ENCODE data around the gene HIPK2. TPM values are rescaled to one million over a fixed set of nuclear protein-coding genes. Genes with fewer than 3 reads are reported as not detected.

Gene HIPK2
- total RNA-seq, 1 donor from 2014 or later, result 61.5 TPM

GRCh38 chr7:139763330-139763729 lies 14.5 kb downstream of the HIPK2 start:
- TF ChIP-seq CTCF (conservative IDR thresholded peaks at IDR 0.05), result no peak
- Mint-ChIP-seq H3K36me3 (ENCODE audit: low read depth) (peaks cover 11% of the 10 kb centered on the region), H3K27ac (ENCODE audit: unreplicated experiment) (peak overlapping the region; percentile 23), H3K9me3 (no peaks in the 10 kb centered on the region), H3K27me3 (ENCODE audit: low read depth) (no peaks in the 10 kb centered on the region), H3K4me1 (peaks cover 34% of the 10 kb centered on the region), H3K4me3 (no peak overlapping the region)
- DNase-seq (ENCODE audit: low read depth, low spot score), result no peak

- peaks cover 34% of the 10 kb centered on the region for H3K4me1 Mint-ChIP-seq
- peak overlapping the region; percentile 48 for H3K27ac Mint-ChIP-seq (ENCODE audit: unreplicated experiment)
Measured at GRCh38 chr7:139762886-139763285, 14.9 kb downstream of the HIPK2 start.

GRCh38 chr7:139758388-139758787 lies 19.4 kb downstream of the HIPK2 start:
- Mint-ChIP-seq H3K27ac (ENCODE audit: unreplicated experiment) (no peak overlapping the region), H3K36me3 (ENCODE audit: low read depth) (peaks cover 11% of the 10 kb centered on the region), H3K4me1 (peaks cover 38% of the 10 kb centered on the region), H3K9me3 (no peaks in the 10 kb centered on the region), H3K27me3 (ENCODE audit: low read depth) (no peaks in the 10 kb centered on the region), H3K4me3 (no peak overlapping the region)
- no peak for DNase-seq (ENCODE audit: low read depth, low spot score)
- no peak for TF ChIP-seq CTCF (conservative IDR thresholded peaks at IDR 0.05)

More at GRCh38 chr7:139762886-139763285, 14.9 kb downstream of the HIPK2 start:
- Mint-ChIP-seq H3K9me3 (no peaks in the 10 kb centered on the region), H3K27me3 (ENCODE audit: low read depth) (no peaks in the 10 kb centered on the region), H3K36me3 (ENCODE audit: low read depth) (peaks cover 11% of the 10 kb centered on the region), H3K4me3 (no peak overlapping the region)
- TF ChIP-seq CTCF (conservative IDR thresholded peaks at IDR 0.05), result no peak
- DNase-seq (ENCODE audit: low read depth, low spot score), result no peak

GRCh38 chr7:139757968-139758367 lies 19.8 kb downstream of the HIPK2 start:
- Mint-ChIP-seq H3K9me3 (no peaks in the 10 kb centered on the region), H3K36me3 (ENCODE audit: low read depth) (peaks cover 11% of the 10 kb centered on the region), H3K27ac (ENCODE audit: unreplicated experiment) (no peak overlapping the region), H3K4me1 (peaks cover 38% of the 10 kb centered on the region), H3K27me3 (ENCODE audit: low read depth) (no peaks in the 10 kb centered on the region), H3K4me3 (no peak overlapping the region)
- TF ChIP-seq CTCF (conservative IDR thresholded peaks at IDR 0.05), result no peak
- no peak for DNase-seq (ENCODE audit: low read depth, low spot score)

GRCh38 chr7:139753693-139754111 lies 24.1 kb downstream of the HIPK2 start:
- no peak overlapping the region for H3K27ac Mint-ChIP-seq (ENCODE audit: unreplicated experiment)
- H3K36me3 Mint-ChIP-seq (ENCODE audit: low read depth), result peaks cover 4% of the 10 kb centered on the region
- TF ChIP-seq CTCF (conservative IDR thresholded peaks at IDR 0.05), result no peak
- no peaks in the 10 kb centered on the region for H3K9me3 Mint-ChIP-seq
- peaks cover 19% of the 10 kb centered on the region for H3K4me1 Mint-ChIP-seq
- no peak overlapping the region for H3K4me3 Mint-ChIP-seq
- DNase-seq (ENCODE audit: low read depth, low spot score), result no peak
- no peaks in the 10 kb centered on the region for H3K27me3 Mint-ChIP-seq (ENCODE audit: low read depth)
